ENCODE measurements around the gene SENP6. TPM values are rescaled to one million over a fixed set of nuclear protein-coding genes. Genes with fewer than 3 reads are reported as not detected.
A peak's percentile ranks its signal among the peaks of the same experiment; 100 is the strongest.

Gene SENP6
- polyA plus RNA-seq, 3 donors = 22.3 to 43.9 (median 31.9) TPM

DNA sequence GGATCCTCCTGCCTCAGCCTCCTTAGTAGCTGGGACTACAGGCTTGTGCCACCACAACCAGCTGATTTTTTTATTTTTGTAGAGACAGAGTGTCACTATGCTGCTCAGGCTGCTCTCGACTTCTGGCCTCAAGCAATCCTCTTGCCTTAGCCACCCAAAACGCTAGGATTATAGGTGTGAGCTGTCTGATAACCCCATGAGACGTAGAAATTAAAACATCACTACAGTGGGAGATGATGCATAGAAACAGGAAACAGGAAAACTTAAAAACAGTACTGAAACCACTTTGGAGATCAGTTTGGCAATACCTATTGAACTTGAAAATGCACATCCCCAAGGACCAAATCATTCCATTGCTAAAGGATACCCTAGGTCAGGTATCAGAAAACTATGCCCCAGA is 10.8 kb downstream of the SENP6 start:
- Histone ChIP-seq H3K27ac (ENCODE audit: low read depth in 1 of 2, low read length in 2 of 2) (peak overlapping the region; percentile 21 to 28), H4K20me1 (ENCODE audit: insufficient read depth, low read length) (peaks cover 86% of the 10 kb centered on the region), H3K9me3 (replicated peaks in 1 of 2; ENCODE audit: control insufficient read depth in 1 of 2, insufficient read depth in 1 of 2, low read length in 2 of 2) (no peaks in the 10 kb centered on the region), H3K4me1 (ENCODE audit: control insufficient read depth in 1 of 2, insufficient read depth in 2 of 2, low read length in 2 of 2) (peaks cover 69 to 87% of the 10 kb centered on the region in 2 donors), H2AFZ (ENCODE audit: insufficient read depth, low read depth, low read length, poor library complexity, severe bottlenecking) (no peak overlapping the region), H3K4me2 (replicated peaks; ENCODE audit: extremely low read depth, low read length, poor library complexity, severe bottlenecking) (peak overlapping the region; percentile 30), H3K36me3 (replicated peaks in 1 of 2; ENCODE audit: control insufficient read depth in 1 of 2, insufficient read depth in 2 of 2, low read length in 2 of 2) (no peaks in the 10 kb centered on the region), H3K4me3 (replicated peaks in 1 of 3; ENCODE audit: low read depth in 2 of 3, low read length in 3 of 3) (peak overlapping the region in 1 of 3 experiments; percentile 31), H3K27me3 (ENCODE audit: control insufficient read depth in 2 of 2, insufficient read depth in 2 of 2, low read length in 2 of 2) (no peaks in the 10 kb centered on the region), H3K79me2 (ENCODE audit: insufficient read depth, low read length) (peaks cover 95% of the 10 kb centered on the region), H3K9ac (ENCODE audit: insufficient read depth, low read length, poor library complexity, severe bottlenecking) (no peak overlapping the region)
- peak; percentile 3 to 38 (median 32) for DNase-seq
- peak overlapping the region; percentile 54 to 83 (median 72) for H3K27ac Mint-ChIP-seq
- no peaks in the 10 kb centered on the region for H3K36me3 Mint-ChIP-seq
- peaks cover 92% of the 10 kb centered on the region for H3K4me1 Mint-ChIP-seq
- no CpG with 5 or more reads among the region's 3 CpGs for WGBS (ENCODE audit: insufficient coverage)
- intact Hi-C loops (cut with micrococcal nuclease) = no loop called here
- H3K4me3 Mint-ChIP-seq = peak overlapping the region; percentile 44 to 52
- TF ChIP-seq, protein P1, sequence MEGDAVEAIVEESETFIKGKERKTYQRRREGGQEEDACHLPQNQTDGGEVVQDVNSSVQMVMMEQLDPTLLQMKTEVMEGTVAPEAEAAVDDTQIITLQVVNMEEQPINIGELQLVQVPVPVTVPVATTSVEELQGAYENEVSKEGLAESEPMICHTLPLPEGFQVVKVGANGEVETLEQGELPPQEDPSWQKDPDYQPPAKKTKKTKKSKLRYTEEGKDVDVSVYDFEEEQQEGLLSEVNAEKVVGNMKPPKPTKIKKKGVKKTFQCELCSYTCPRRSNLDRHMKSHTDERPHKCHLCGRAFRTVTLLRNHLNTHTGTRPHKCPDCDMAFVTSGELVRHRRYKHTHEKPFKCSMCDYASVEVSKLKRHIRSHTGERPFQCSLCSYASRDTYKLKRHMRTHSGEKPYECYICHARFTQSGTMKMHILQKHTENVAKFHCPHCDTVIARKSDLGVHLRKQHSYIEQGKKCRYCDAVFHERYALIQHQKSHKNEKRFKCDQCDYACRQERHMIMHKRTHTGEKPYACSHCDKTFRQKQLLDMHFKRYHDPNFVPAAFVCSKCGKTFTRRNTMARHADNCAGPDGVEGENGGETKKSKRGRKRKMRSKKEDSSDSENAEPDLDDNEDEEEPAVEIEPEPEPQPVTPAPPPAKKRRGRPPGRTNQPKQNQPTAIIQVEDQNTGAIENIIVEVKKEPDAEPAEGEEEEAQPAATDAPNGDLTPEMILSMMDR (IDR thresholded peaks at IDR 0.05) = no peak
- H3K27me3 Mint-ChIP-seq (ENCODE audit: low read depth in 3 of 3) = peaks cover 0 to 4% (median 2%) of the 10 kb centered on the region in 3 donors
- H3K9me3 Mint-ChIP-seq = no peaks in the 10 kb centered on the region

DNA sequence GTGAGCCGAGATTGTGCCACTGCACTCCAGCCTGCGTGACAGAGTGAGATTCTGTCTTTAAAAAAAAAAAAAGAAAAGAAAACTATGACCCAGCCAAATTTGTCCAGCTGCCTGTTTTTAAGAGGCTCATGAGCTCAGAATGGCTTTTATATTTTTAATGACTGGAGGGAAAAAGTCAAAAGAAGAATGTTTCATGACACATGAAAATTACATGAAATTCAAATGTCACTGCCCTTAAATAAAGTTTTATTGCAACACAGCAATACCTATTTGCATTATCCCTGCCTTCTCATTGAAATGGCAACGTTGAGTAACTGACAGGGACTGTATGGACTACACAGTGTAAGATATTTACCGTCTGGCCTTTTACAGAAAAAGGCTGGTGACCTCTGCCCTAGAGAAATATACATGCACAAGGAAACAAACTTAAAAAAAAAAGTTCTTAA is 11.4 kb downstream of the SENP6 start:
- no peaks in the 10 kb centered on the region for H3K9me3 Mint-ChIP-seq
- TF ChIP-seq, protein P1 (IDR thresholded peaks at IDR 0.05) = no peak
- no peaks in the 10 kb centered on the region for H3K9me3 ChIP-seq (replicated peaks in 1 of 2; ENCODE audit: control insufficient read depth in 1 of 2, insufficient read depth in 1 of 2, low read length in 2 of 2)
- no peaks in the 10 kb centered on the region for H3K36me3 ChIP-seq (replicated peaks in 1 of 2; ENCODE audit: control insufficient read depth in 1 of 2, insufficient read depth in 2 of 2, low read length in 2 of 2)
- peak overlapping the region in 5 of 7 donors; percentile 54 to 80 (median 75) for H3K27ac Mint-ChIP-seq
- no peak overlapping the region for H2AFZ ChIP-seq (ENCODE audit: insufficient read depth, low read depth, low read length, poor library complexity, severe bottlenecking)
- peaks cover 0 to 4% (median 2%) of the 10 kb centered on the region in 3 donors for H3K27me3 Mint-ChIP-seq (ENCODE audit: low read depth in 3 of 3)
- H3K4me2 ChIP-seq (replicated peaks; ENCODE audit: extremely low read depth, low read length, poor library complexity, severe bottlenecking) = peak overlapping the region; percentile 53
- peak in 2 of 3 donors; percentile 2 to 8 for DNase-seq
- no peaks in the 10 kb centered on the region for H3K27me3 ChIP-seq (ENCODE audit: control insufficient read depth in 2 of 2, insufficient read depth in 2 of 2, low read length in 2 of 2)
- peaks cover 63 to 80% of the 10 kb centered on the region in 2 donors for H3K4me1 ChIP-seq (ENCODE audit: control insufficient read depth in 1 of 2, insufficient read depth in 2 of 2, low read length in 2 of 2)
- H3K4me3 ChIP-seq (replicated peaks in 1 of 3; ENCODE audit: low read depth in 2 of 3, low read length in 3 of 3) = peak overlapping the region in 1 of 3 experiments; percentile 28
- no peak overlapping the region for H3K9ac ChIP-seq (ENCODE audit: insufficient read depth, low read length, poor library complexity, severe bottlenecking)
- peaks cover 95% of the 10 kb centered on the region for H3K79me2 ChIP-seq (ENCODE audit: insufficient read depth, low read length)
- H4K20me1 ChIP-seq (ENCODE audit: insufficient read depth, low read length) = peaks cover 87% of the 10 kb centered on the region
- H3K4me3 Mint-ChIP-seq = no peak overlapping the region
- no peaks in the 10 kb centered on the region for H3K36me3 Mint-ChIP-seq
- WGBS (ENCODE audit: insufficient coverage) = 67% methylated on average over 1 of the region's 4 CpGs
- peak overlapping the region; percentile 21 to 28 for H3K27ac ChIP-seq (ENCODE audit: low read depth in 1 of 2, low read length in 2 of 2)
- intact Hi-C loops (cut with micrococcal nuclease) = no loop called here
- H3K4me1 Mint-ChIP-seq = peaks cover 92% of the 10 kb centered on the region

Data from CD14-positive monocyte (primary cell).